ENCODE data around the gene SFT2D3.

SFT2D3 gene

DNA sequence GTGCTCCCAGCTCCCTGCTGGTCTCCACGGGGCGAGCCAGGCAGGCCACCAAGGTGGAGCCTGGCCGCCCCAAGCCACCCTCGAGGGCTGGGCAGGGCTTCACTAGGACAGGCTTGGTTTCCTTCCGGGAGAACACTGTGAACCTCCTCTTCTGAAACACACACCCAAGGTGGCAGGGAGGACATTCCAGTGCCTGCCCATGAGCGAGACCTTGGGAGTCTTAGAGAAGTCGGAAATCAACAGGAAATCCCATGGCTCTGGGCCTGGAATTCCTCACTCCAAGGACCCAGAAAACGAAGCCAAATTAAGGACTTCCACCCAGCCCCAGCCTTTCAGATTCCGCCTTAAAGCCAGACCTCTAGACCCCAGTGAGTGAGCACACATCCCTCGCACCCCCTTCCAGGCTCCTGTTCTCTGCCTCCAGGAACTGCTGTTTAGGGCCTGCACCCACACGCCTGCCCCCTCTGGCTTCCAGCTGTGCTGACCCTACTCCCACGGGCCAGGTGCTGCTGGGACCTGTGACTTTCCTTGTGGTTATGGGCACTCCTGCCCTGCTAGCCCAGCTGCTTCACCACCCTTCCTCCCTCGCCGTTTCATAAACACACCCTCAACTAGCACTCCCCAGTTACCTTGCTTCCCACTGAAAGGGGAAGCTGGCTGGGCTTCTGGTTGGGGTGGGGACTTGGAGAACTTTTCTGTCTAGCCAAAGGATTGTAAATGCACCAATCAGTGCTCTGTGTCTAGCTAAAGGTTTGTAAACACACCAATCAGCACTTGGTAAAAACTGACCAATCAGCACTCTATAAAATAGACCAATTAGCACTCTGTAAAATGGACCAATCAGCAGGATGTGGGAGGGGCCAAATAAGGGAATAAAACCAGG lies 41.6 kb upstream of the SFT2D3 start:
- TF ChIP-seq GATA1 (IDR thresholded peaks at IDR 0.05; ENCODE audit: low read depth, low read length) (no peak), POLR2A (IDR thresholded peaks at IDR 0.05; ENCODE audit: low read length) (no peak)
- DNase-seq, result no peak

DNA sequence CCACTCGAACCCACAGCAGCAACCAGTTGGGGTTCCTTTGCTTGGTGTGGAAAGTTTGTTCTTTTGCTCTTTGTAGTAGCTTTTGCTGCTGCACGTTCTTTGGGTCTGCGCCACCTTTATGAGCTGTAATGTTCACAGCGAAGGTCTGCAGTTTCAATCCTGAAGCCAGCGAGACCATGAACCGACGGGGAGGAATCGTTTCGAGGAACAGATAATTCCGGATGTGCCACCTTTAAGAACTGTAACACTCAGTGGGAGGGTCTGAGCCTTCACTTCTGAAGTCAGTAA lies 41.1 kb upstream of the SFT2D3 start:
- TF ChIP-seq GATA1 (IDR thresholded peaks at IDR 0.05; ENCODE audit: low read depth, low read length), result no peak
- no peak for TF ChIP-seq POLR2A (IDR thresholded peaks at IDR 0.05; ENCODE audit: low read length)
- no peak for DNase-seq

DNA sequence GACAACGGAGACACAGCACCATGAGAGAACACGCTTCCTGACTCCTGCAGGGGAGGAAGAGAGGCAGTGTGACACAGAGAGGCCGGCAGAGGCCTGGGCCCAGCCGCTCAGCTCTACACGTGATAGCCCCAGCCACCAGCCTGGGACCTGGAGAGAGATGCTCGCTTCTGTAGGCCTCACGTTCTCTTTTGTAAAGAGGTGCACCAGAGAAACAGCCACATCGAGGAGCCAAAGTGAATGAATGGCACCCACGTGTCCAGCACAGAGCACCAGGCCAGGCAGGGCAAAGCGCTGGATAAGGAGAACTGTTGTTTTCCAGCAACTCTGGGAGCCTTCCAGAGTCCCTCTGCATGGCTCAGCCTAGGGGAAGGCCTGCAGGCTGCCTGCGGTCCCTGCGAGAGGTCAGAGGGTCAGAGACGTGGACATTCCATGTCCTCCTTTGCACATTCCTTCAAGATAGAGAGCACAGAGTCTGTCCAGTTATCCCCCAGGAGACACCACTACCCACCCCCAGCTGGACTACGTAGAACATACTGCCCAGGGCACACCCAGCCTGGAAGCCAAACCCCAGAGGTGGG lies 40.1 kb upstream of the SFT2D3 start:
- no peak for TF ChIP-seq GATA1 (IDR thresholded peaks at IDR 0.05; ENCODE audit: low read depth, low read length)
- TF ChIP-seq POLR2A (IDR thresholded peaks at IDR 0.05; ENCODE audit: low read length), result no peak
- no peak for DNase-seq

DNA sequence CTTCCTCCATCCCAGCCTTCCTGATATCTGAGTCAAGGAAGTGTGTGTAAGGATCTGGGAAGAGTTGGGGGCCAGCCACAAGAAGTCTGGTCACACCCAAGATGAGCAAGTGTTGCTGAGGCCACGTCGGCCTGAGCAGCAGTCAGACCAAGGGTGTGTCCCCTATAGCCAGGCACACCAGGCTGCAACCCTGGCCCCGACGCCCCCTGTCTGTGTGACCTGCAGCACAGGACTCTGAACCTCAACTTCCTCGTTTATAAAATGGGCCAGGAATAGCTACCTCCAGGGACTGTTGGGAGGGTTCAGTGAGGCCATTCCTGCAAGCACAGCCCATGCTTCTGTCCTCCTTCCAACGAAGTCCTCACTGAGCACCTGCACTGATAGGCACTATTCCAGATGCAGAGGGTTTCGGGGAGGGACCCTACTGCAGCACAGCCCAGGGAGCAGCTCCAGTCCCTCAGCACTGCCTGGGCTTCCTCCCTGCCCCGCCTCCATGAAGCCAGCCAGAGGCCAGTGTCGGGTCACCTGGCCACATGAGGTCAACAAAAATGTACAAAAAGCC lies 39.3 kb upstream of the SFT2D3 start:
- no peak for TF ChIP-seq POLR2A (IDR thresholded peaks at IDR 0.05; ENCODE audit: low read length)
- TF ChIP-seq GATA1 (IDR thresholded peaks at IDR 0.05; ENCODE audit: low read depth, low read length), result no peak
- DNase-seq, result no peak

DNA sequence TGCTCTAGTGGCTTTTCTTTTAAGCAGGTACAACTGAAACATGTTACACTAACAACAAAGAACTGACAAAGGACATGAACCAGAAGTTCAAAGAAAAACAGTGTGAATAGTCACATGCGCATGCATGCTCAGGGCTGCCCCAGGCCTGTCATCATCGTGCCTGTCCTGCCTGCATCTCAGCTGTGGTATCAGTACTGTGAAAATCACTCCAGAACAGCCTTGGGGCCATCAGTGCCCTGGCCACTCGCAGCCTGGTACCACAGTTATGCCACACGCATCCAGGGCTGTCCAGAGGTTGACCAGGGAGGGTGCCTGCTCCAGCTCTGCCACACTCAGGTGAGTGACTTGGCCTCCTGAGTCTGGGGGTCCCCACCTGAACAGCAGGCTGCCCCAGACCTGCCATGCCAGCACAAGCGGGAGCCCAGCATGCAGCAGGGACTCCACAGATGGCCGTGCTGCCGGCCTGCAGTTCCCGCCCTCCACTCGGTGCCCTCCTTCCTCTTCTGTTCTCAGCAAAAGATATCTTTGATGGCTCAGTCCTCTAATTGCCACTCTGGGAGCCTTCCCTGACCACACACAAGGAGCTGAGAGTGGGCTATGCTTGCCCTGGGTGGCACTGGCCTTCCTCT lies 38.2 kb upstream of the SFT2D3 start:
- TF ChIP-seq GATA1 (IDR thresholded peaks at IDR 0.05; ENCODE audit: low read depth, low read length) (no peak), POLR2A (IDR thresholded peaks at IDR 0.05; ENCODE audit: low read length) (no peak)
- DNase-seq, result no peak

DNA sequence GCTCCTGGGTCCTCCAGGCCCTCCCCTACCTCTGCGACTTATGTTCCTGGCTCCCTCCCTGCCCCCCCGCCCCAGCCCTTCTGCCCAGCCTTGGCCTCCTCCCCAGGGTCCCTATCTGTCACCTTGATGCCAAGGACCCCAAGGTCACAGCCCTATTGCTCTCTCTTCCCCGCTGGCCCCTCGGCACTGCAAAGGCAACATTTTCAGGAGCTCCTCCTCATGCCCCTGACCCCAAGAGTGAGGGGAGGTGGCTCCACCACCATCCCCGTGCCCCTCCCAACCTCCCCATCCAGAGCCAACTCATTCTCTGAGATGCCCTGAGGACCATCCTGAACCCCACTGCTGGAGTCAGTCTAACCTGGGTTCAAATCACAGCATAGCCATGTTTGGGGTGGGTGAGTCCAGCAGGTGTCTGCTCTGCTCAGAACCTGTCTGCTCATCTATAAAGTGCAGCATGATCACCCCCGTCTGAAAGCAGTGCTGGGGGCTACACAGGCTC lies 37.7 kb upstream of the SFT2D3 start:
- TF ChIP-seq GATA1 (IDR thresholded peaks at IDR 0.05; ENCODE audit: low read depth, low read length) (no peak), POLR2A (IDR thresholded peaks at IDR 0.05; ENCODE audit: low read length) (no peak)
- no peak for DNase-seq

DNA sequence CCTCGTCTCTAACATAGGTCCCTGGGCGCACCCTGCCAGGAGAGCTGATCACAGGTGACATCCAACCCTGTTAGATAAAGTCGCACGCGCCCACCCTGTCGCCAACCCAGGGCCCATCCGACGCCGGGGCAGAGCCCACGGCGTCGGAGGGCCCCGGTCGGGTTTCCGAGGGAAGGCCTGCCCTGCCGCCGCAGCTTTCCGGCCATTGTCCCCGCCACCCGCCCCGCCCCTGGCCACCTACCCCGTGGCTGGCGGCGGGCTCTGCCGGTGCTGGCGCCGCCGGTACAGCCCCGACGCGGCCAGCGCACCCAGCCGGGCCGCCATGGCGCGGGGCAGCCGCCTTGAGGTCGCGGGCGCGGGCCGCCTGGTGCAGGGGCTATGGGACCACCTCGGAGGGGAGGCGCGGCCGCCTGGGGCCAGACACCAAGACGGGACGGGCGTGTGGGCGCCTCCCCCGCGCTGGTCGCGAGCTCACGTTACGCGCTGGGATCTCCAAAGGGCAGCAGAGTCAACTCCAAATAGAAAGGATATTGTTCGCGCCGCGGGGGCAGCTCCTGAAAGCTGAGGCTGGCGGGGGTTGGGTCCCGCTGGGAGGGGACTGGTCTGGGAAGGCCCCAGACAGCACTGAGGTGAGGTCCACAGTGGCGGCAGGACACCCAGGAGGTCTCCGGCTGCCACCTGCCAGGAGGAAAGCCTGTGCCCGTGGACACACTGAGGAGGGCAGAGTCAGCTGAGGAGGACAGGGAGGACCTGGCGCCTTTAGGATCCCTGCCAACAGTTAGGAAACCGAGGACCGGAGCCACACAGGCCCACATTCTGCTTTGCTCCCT lies 37.0 kb upstream of the SFT2D3 start:
- TF ChIP-seq POLR2A (IDR thresholded peaks at IDR 0.05; ENCODE audit: low read length), result no peak
- TF ChIP-seq GATA1 (IDR thresholded peaks at IDR 0.05; ENCODE audit: low read depth, low read length), result no peak
- DNase-seq, result no peak

DNA sequence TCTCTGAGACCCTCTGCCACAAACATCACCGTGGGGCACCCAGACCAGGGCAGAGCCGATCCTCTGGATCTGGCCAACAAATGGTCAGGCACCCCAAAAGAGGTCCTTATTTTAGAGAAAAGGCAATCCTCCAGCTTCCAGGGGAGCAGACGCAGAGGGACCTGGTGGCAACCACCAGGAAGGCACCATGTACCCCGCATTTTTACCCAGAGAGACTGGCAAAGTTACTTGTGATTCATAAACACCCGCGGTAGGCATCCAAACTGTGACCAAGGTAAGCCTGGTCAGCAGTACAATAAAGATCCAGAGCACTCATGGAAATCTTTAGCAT lies 36.4 kb upstream of the SFT2D3 start:
- TF ChIP-seq POLR2A (IDR thresholded peaks at IDR 0.05; ENCODE audit: low read length), result no peak
- TF ChIP-seq GATA1 (IDR thresholded peaks at IDR 0.05; ENCODE audit: low read depth, low read length), result no peak
- DNase-seq, result no peak

DNA sequence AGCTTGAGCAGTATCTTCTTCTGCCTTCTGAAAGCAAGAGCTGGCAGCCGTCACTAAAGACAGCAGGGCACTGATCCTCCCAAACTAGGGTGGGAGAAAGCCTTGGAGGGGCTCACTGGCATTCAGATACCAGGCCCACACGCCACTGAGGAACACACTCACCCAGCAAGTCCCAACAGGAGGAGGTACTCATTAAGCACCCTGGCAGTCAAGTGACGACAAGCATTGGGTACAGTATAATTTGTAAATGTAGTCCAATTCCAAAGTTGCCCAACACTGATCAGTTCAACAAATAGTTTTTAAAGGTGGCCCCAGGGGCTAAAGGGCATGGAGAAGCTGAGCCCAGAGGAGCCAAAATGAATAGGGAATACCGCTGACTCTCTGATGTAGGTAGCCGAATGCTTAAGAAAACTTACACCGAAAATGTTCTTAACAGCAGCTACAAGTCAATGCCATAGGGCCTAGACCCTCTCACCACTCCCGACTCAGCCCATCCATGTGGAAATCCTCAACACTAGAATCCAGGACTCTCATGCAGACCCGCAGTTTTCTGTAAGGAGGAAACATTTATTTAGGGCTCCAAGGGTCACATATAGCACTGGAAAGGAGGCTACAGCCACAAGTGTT lies 35.9 kb upstream of the SFT2D3 start:
- DNase-seq, result no peak
- no peak for TF ChIP-seq POLR2A (IDR thresholded peaks at IDR 0.05; ENCODE audit: low read length)
- TF ChIP-seq GATA1 (IDR thresholded peaks at IDR 0.05; ENCODE audit: low read depth, low read length), result no peak

DNA sequence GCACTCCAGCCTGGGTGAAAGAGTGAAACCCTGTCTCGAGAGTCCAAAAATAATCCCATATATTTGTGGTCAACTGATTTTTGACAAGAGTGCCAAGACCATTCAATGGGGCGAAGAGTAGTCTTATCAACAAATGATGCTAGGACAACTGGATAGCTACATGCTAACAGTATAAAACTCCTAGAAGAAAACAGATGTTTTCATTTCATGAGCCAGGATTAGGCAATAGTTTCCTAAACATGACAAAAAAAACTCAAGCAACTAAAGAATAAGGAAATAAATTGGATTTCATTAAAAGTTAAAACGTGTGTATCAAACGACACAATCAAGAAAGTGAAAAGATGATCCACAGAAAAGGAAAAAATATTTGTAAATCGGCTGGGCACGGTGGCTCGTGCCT lies 32.2 kb upstream of the SFT2D3 start:
- TF ChIP-seq GATA1 (IDR thresholded peaks at IDR 0.05; ENCODE audit: low read depth, low read length), result no peak
- TF ChIP-seq POLR2A (IDR thresholded peaks at IDR 0.05; ENCODE audit: low read length), result no peak
- DNase-seq, result no peak

DNA sequence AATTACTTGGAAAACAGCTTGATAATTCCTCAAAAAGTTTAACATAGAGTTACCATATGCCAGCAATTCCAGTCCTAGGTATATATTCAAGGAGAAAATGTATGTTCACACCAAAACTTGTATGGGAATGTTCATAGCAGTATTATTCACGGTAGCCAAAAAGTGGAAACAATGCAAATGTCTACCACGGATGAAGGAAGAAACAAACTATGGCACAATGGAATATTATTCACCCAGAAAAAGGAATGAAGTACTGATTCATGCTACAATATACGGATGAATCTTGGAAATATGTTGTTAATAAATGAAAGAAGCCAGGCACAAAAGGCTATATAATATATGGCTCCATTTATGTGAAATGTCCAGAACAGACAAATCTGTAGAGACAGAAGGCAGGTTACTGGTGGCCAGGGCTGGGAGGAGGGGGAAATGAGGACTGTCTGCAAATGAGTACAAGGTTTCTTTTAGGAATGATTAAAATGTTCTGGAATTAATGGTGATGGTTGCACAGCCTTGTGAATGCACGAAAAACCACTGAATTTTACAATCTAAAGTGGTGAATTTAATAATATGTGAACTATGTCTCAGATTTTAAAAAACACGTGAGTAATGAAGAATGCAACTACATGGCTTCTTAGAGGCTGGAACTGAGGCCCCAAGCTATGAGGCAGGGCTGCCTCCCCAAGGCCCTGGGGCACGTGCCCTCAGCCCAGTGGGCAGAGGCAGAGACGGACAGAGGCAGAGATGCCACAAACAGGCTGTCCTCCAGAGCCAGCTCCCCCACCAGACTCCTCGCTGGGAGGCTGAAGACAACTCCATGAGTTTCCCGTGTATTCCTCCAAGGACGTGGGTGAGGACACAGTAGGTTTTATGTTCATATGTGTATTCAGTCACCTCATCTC lies 31.0 kb upstream of the SFT2D3 start:
- DNase-seq, result no peak
- TF ChIP-seq POLR2A (IDR thresholded peaks at IDR 0.05; ENCODE audit: low read length) (no peak), GATA1 (IDR thresholded peaks at IDR 0.05; ENCODE audit: low read depth, low read length) (no peak)

DNA sequence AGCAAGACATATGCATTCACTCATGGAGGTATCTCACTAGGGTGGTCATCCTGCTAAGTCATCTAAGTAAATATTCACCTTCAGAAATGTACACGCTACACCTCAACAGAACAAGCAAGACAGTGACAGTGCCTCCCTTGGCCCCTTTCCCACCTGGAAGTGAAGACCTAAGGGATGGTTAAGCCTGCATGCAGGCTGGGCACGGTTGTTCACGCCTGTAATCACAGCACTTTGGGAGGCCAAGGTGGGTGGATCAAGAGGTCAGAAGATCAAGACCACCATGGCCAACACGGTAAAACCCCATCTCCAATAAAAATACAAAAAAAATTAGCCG lies 30.4 kb upstream of the SFT2D3 start:
- DNase-seq, result no peak
- TF ChIP-seq POLR2A (IDR thresholded peaks at IDR 0.05; ENCODE audit: low read length) (no peak), GATA1 (IDR thresholded peaks at IDR 0.05; ENCODE audit: low read depth, low read length) (no peak)

Measured in erythroblast (primary cell).